Activated gamma-delta T cell (primary cell): ENCODE data around the gene SPANXN4.

Experiments used
- DNase-seq: peaks from one replicate; lab custom pipeline; 2025; lab: John Stamatoyannopoulos, UW
- total RNA-seq, 2 donors: gene quantifications; one replicate each; lab custom pipeline; 2026; lab: John Stamatoyannopoulos, UW

SPANXN4 gene, protein sequence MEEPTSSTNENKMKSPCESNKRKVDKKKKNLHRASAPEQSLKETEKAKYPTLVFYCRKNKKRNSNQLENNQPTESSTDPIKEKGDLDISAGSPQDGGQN
- 0 reads per million in 2 donors for total RNA-seq

DNA sequence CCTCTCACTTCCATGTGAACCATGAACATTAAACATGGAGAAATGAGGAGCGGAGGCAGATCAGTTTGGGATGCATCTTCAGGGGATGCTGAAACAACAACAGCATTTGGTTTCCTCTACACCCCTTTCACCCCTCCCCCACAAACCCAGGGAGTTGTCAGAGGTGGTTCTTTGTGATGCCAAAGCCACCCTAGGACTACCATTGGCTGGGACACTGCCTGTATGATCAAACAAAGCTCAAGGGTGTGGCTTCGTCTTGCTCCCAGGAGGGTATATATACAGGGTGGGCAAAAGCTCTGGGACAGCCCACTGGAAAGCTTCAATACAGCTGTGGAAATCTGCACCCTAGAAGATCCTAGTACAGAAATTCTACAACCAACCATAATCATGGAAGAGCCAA is at the start of gene SPANXN4:
SPANXN4 (plus strand) TSS at position 301 of the 400 bp plus-strand sequence; CDS start at position 388, 87 bp downstream.
- no peak for DNase-seq

DNA sequence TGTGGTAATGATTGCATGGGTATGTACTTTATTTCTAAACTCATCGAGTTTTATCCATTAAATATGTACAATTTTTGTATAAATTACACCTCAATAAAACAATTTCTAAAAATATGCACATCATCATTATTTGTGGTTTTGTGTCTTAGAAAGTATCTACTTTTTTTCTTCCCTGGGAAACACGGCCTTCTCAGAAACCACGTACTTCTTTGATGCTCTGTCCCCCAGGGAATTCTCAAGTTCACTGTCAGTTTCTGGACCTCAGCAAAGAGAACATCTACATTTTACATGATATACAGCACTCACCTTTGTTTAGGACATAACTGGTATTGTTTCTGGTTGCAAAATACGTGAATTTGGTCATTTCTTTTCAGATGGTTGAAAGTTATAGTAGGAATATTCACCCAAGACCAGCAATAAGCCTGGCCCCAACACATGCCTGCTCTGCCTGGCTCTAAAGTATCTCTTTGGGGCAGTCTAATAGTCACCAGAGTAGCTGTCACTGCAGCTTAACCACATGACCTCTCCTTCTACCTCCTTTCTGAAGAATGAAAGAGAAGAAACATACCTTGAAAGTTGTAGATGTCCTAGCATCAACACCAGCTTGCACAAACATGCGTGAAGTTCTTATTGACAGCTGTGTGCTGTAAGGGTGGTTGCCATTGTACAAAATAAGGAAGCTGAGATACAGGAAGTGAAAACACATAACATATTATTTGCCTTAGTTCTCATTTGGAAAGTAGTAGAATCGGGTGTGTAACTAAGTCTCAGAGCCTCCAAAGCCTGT is 48.4 kb upstream of the SPANXN4 start:
- DNase-seq, result no peak

DNA sequence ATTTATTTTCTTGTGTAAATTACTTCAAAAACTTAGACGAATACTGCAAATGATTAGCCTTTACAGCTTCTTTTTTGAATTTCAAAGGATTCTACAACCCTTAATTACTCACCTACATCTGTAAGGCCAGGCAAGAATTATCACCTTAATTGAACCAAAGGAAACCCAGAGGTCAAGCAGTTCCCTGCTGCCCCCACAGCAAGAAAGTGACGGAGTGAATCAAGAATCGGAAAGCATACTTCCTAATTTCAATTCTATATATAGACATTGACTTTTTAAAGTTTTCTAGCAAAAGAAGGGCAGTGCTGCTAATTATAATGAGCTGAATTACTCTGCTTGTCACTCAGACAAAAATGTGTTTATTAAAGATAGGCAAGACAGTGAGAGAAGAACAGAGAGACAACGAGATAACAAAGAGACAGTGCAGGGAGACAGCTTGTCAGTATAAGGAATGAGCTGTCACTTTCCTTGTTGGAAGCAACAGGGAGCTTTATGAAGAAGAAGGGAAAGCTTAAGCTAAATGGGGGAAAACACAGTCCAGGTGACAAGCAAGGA is 47.5 kb upstream of the SPANXN4 start:
- DNase-seq, result no peak

DNA sequence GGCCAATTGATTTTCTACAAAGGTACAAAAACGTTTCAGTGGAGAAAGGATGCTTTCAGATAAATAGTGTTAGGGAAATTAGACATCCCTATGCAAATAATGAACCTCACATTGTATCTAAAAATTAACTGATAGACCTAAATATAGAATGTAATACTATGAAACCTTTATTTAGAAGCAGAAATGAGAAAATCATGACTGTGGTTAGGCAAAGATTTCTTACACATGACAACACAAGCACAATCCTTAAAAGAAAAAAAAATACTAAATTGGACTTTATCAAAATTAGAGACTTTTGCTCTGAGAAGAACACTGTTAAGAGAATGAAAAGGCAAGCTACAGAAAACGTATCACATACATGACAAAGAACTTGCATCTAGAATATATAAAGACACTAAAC is 43.0 kb upstream of the SPANXN4 start:
- DNase-seq, result no peak

DNA sequence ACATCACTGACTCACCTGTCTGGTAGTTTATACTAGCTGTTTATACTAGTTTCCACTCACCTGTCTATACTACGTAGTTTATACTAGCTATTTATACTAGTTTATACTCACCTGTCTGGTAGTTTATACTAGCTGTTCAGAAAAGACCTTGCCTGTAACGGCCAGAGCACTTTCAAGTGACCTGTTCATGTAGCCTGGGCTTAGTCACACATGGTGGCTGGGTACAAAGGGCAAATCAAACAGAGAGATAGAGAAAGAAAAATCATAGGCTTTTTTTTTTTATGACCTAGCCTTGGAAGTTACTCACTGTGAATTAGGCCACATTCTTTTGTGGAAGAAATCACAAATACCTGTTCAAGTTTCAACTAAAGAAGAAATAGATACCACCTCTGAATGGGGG is 30.7 kb upstream of the SPANXN4 start:
- no peak for DNase-seq

DNA sequence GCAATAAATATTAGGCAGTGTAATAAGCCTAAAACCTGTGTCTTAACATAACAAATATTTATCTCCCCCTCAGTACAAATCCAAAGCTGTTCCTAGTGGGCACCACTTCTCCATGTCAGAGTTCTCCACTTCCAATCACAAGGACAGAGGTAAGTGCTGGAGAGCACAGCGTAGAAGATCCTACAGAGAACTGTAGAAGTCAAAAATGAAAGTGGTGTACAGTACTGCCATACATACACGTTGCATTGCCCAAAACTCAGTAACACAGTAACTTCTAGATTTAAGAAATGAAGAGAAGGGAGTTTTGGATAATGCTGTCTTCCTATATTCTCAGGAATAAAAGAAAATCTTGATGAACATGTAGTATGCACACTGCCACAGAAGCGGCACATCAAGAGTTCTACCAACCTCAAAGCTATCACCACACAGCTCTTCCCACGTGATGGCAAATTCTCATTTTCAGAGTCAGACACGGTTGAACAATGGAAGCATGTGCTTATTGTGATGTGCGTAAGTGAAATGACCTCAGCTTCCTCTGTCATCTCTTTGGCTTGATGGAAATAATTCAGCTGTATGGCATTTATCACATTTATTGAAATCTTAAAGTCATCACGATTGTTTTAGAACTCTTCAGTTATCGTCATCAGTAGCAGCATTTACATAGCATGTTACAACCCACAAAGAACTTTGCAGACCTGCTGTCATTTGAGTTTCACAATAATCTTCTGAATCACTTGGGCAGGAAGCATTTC is 27.1 kb upstream of the SPANXN4 start:
- no peak for DNase-seq

DNA sequence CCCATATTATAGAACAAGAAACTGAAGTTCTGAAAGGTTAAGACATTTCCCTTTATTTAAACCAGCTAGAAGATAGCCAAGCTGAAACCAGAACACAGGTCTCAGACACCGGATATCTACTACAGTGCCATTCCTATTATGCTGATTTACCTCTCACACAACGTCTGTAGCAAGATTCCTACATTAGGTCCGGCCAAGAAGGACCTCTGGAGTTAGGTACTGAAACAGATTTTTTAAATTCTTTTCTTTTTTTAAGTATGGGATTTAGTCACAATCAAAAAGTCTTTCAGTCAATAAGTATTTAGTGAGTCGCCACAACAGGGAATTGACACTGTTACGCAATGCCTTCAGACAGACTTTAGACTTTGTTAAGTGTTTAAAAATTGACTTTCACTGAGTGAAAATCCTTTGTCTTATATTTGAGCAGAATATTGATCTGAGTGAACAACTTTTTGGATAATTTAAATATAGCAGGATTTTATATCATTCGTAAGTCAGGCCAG is 26.5 kb upstream of the SPANXN4 start:
- DNase-seq, result no peak

DNA sequence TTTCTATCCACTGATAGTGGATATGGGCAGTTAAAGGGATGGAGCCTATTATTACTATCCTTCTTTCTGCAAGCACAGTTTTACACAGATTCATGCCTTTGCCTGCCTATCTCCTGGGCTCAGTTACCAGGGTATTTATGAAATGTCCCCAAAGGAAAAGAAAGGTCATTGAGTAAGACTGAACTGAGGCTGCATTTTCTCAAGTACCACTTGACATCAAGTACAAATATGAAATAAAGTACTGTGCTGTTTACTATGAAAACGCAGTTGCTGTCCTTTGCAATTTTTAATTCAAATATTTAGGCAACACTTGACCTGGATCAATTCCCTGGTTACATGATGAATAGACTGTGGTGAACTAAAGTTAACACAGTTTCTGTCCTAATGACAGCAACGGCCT is 23.5 kb upstream of the SPANXN4 start:
- DNase-seq, result no peak

DNA sequence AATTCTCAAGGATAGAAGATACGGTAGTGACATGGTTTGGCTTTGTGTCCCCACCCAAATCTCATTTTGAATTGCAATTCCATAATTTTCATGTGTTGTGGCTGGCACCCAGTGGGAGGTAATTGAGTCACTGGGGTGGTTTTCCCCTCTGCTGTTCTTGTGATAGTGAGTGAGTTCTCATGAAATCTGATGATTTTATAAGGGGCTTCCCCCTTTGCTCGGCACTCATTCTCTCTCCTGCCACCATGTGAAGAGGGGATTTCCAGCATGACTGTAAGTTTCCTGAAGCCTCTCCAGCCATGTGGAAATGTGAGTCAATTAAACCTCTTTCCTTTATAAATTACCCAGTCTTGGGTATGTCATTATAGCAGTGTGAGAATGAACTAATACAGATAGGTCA is 8.5 kb upstream of the SPANXN4 start:
- no peak for DNase-seq

DNA sequence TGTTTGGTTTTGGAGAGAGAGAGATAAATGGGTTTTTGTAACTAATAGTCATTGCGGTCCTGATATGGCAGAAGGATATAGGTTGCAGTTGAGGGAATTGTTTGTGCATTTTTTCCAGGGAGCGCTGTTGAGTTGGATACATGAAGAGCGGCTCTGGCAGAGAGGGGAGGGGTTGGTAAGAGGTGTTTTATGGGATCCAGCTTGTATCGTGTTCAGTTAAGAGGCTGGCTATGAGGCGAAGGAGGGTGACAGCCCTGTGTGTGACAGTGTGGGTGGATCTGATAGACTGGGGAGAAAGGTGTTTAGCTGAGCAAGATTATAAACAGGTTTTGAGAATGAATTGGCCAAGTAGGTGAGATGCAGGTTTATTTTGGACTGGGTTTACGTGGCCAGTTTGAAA is 1.5 kb downstream of the SPANXN4 start:
- no peak for DNase-seq

DNA sequence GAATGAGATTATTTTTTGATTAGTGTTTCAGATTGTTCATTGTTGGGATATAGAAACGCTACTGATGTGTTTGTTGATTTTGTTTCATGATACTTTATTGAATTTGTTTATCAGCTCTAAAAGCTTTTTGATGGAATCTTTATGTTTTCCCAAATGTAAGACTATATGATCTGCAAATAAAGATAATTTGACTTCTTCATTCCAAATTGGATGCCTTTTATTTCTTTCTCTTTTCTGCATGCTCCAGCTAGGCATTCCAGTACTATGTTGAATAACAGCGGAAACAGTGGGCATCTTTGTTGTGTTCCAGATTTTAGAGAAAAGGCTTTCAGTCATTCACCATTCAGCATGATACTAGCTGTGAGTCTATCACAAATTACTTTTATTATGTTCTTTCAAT is 21.8 kb downstream of the SPANXN4 start:
- DNase-seq, result no peak

DNA sequence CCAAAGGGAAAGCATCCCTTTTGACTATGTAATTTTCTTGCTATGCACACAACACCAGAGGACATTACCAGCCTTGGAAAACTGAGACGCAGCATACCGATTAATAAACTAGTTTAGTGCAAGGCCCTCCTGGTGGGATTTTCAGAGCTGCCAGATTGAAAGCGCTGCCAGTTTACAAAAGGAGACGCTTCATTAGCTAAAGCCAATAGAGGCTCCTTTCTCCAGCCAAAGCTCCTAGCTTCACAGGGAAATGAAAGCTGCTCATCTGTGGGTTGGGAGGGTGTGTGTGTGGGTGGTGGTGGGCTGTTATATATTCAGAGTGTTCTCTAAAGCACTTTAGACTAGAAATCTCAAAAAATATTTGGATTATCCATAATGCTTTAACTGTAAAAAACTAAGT is 32.4 kb downstream of the SPANXN4 start:
- no peak for DNase-seq

DNA sequence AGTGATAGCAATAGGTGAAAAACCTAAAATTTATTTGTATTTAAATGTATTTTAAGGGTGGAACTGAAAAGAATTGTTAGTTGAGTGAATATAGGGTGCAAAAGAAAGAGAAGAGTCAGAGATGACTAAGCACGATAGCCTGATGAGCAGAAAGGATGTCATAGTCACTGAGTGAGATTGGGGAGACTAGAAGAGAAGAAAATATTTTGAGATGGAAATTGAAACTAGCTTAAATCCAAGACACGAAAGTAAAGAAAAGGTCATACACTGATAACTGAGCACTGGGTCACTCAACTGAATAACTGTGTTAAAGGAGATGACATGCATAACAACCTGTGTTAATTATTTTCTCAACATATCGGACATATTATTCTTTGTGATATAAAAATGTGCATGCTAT is 55.5 kb downstream of the SPANXN4 start:
- no peak for DNase-seq

DNA sequence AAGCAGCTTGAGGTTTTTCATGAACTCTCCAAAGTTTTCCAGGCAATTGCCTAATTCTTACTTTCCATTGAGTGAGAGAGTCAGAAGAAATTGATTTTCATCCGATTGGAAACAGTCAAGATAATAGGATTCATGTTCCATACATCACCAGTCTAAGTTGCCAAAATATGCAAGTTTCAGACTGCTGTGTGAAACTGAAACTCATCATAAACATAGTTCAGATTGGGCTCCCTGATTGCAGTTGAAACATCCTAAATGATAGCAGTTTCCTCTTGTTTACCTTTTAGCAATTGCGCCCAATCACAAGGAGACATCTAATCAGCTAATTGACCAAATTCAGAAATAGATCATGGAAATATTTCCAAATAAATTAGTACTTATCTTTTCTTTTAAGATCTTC is 56.8 kb downstream of the SPANXN4 start:
- DNase-seq, result no peak
